DMS114 treated with DMSO at 0.1 percent for 48 hours (cell line): Measurements from ENCODE around the gene BFAR.
"Not testable (repeated sequence)": the region's sequence is repeated elsewhere in the genome, so short reads cannot be mapped to it uniquely, and the experiment has no call there.

Experiments used
- DNase-seq: peaks from one replicate; lab custom pipeline; 2025; ENCODE audit not compliant: unreplicated experiment; lab: John Stamatoyannopoulos, UW

Gene BFAR

GRCh38 chr16:14635395-14636165 lies 2.8 kb downstream of the BFAR start:
- DNase-seq, result no peak

GRCh38 chr16:14636179-14636950 lies 3.6 kb downstream of the BFAR start:
- not testable (repeated sequence) for DNase-seq

GRCh38 chr16:14636951-14637240 lies 4.1 kb downstream of the BFAR start:
- DNase-seq, result not testable (repeated sequence)

GRCh38 chr16:14640538-14640937 lies 7.8 kb downstream of the BFAR start:
- DNase-seq, result no peak

GRCh38 chr16:14641206-14641605 lies 8.5 kb downstream of the BFAR start:
- DNase-seq, result no peak

- no peak for DNase-seq
Observed at GRCh38 chr16:14641926-14642325, 9.2 kb downstream of the BFAR start.

GRCh38 chr16:14649816-14650215 lies 17.1 kb downstream of the BFAR start:
- no peak for DNase-seq

GRCh38 chr16:14650629-14651028 lies 17.9 kb downstream of the BFAR start:
- DNase-seq, result no peak

- no peak for DNase-seq
Observed at GRCh38 chr16:14652726-14653125, 20.0 kb downstream of the BFAR start.

- DNase-seq, result no peak
Observed at GRCh38 chr16:14658063-14658462, 25.3 kb downstream of the BFAR start.

GRCh38 chr16:14667347-14668266 lies 34.9 kb downstream of the BFAR start:
- no peak for DNase-seq

GRCh38 chr16:14668556-14669223 lies 35.9 kb downstream of the BFAR start:
- DNase-seq, result no peak

- DNase-seq, result no peak
Observed at GRCh38 chr16:14669776-14670175, 37.0 kb downstream of the BFAR start.

- no peak for DNase-seq
Observed at GRCh38 chr16:14672403-14672971, 39.7 kb downstream of the BFAR start.

GRCh38 chr16:14676633-14677032 lies 43.9 kb downstream of the BFAR start:
- no peak for DNase-seq

- no peak for DNase-seq
Observed at GRCh38 chr16:14677627-14678026, 44.9 kb downstream of the BFAR start.

- DNase-seq, result no peak
Observed at GRCh38 chr16:14678748-14679497, 46.2 kb downstream of the BFAR start.

GRCh38 chr16:14680396-14680795 lies 47.6 kb downstream of the BFAR start:
- not testable (repeated sequence) for DNase-seq

- no peak for DNase-seq
Observed at GRCh38 chr16:14681115-14681514, 48.4 kb downstream of the BFAR start.

- DNase-seq, result no peak
Observed at GRCh38 chr16:14682121-14682520, 49.4 kb downstream of the BFAR start.
